Measurements from ENCODE around the gene AGFG2. TPM values are rescaled to one million over a fixed set of nuclear protein-coding genes. Genes with fewer than 3 reads are reported as not detected.

The AGFG2 gene
- total and polyA plus RNA-seq, 2 of the 13 experiments (the other 11 are each of a cell fraction or from before 2014, with no cell fraction given): 125 to 132 TPM

GRCh38 chr7:100568896-100569844, 30.2 kb downstream of the AGFG2 start (continued):
- TF ChIP-seq, protein P1, sequence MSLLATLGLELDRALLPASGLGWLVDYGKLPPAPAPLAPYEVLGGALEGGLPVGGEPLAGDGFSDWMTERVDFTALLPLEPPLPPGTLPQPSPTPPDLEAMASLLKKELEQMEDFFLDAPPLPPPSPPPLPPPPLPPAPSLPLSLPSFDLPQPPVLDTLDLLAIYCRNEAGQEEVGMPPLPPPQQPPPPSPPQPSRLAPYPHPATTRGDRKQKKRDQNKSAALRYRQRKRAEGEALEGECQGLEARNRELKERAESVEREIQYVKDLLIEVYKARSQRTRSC (CRISPR knock-in tag; IDR thresholded peaks at IDR 0.05; ENCODE audit: low read depth): no peak
- TF ChIP-seq THAP7 (CRISPR knock-in tag; IDR thresholded peaks at IDR 0.05) (peak; percentile 21), YEATS2 (CRISPR knock-in tag; IDR thresholded peaks at IDR 0.05; ENCODE audit: borderline replicate concordance) (no peak), ZBED4 (CRISPR knock-in tag; IDR thresholded peaks at IDR 0.05; ENCODE audit: borderline replicate concordance) (no peak), SALL1 (CRISPR knock-in tag; IDR thresholded peaks at IDR 0.05) (peak; percentile 82), XBP1 (CRISPR knock-in tag; IDR thresholded peaks at IDR 0.05) (peak; percentile 26; the same call in 1 of the 2 replicates), IKZF5 (CRISPR knock-in tag; IDR thresholded peaks at IDR 0.05) (peak; percentile 15), HNF4G (IDR thresholded peaks at IDR 0.05; ENCODE audit: borderline replicate concordance, low read depth, low read length) (no peak), HNF4G (CRISPR knock-in tag; IDR thresholded peaks at IDR 0.05; ENCODE audit: borderline replicate concordance, low read depth) (no peak), ZNF274 (CRISPR knock-in tag; IDR thresholded peaks at IDR 0.05) (0 out of 2 replicates have a peak, but pooled peaks have one; percentile 7), RARA (CRISPR knock-in tag; IDR thresholded peaks at IDR 0.05) (no peak), ZBTB1 (CRISPR knock-in tag; IDR thresholded peaks at IDR 0.05; ENCODE audit: borderline replicate concordance) (no peak), ATRX (CRISPR knock-in tag; IDR thresholded peaks at IDR 0.05; ENCODE audit: borderline replicate concordance) (no peak), NR2C2 (CRISPR knock-in tag; IDR thresholded peaks at IDR 0.05; ENCODE audit: borderline replicate concordance) (peak; percentile 54; the same call in 1 of the 2 replicates), CEBPB (IDR thresholded peaks at IDR 0.05; ENCODE audit: borderline replicate concordance, low read depth, low read length) (no peak), IKZF1 (IDR thresholded peaks at IDR 0.05) (no peak), ZNF441 (CRISPR knock-in tag; IDR thresholded peaks at IDR 0.05; ENCODE audit: borderline replicate concordance) (peak; percentile 87; the same call in 1 of the 2 replicates)
- TF ChIP-seq, protein P2, sequence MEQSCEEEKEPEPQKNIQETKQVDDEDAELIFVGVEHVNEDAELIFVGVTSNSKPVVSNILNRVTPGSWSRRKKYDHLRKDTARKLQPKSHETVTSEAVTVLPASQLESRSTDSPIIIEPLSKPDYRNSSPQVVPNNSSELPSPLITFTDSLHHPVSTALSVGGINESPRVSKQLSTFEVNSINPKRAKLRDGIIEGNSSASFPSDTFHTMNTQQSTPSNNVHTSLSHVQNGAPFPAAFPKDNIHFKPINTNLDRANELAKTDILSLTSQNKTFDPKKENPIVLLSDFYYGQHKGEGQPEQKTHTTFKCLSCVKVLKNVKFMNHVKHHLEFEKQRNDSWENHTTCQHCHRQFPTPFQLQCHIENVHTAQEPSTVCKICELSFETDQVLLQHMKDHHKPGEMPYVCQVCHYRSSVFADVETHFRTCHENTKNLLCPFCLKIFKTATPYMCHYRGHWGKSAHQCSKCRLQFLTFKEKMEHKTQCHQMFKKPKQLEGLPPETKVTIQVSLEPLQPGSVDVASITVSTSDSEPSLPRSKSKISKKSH (CRISPR knock-in tag; IDR thresholded peaks at IDR 0.05; ENCODE audit: borderline replicate concordance): no peak
